Choroid plexus epithelial cell (primary cell): ENCODE results near the gene NDUFA8.

ENCODE experiments used
- DNase-seq: peaks from one replicate; pipeline ENCODE4 v3.0.0-alpha.2; 2010; ENCODE audit warnings: low read depth
- H3K4me3 ChIP-seq: 2 replicates; pipeline ENCODE4 v1.5.1; 2011; ENCODE audit warnings: low read depth, mild to moderate bottlenecking, control low read depth, low read length, moderate library complexity
- TF ChIP-seq, protein P1 (sequence below): conservative IDR thresholded peaks from 2 replicates; pipeline ENCODE4 v1.5.1; 2011; ENCODE audit warnings: low read depth, mild to moderate bottlenecking, control low read depth, inconsistent platforms, low read length, moderate library complexity

Gene NDUFA8

DNA sequence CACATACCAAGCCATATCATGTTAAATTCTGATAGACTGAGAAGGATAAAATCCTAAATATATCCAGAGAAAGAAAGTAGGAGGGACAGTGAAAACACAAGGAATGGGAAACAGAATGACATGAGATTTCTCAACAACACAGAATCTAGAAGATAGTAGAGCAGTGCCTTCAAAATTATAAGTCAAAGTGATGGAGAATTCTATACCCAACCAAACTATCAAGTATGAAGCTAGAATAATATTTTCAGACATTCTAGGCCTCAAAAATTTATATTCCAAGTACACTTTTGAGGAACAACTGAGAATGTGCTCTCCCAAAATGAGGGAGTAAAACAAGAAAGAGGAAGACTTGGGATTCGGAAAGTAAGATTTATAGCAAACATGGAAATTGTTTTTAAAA is 55.6 kb downstream of the NDUFA8 start:
- DNase-seq = no peak
- H3K4me3 ChIP-seq = no peak overlapping the region
- TF ChIP-seq, protein P1, sequence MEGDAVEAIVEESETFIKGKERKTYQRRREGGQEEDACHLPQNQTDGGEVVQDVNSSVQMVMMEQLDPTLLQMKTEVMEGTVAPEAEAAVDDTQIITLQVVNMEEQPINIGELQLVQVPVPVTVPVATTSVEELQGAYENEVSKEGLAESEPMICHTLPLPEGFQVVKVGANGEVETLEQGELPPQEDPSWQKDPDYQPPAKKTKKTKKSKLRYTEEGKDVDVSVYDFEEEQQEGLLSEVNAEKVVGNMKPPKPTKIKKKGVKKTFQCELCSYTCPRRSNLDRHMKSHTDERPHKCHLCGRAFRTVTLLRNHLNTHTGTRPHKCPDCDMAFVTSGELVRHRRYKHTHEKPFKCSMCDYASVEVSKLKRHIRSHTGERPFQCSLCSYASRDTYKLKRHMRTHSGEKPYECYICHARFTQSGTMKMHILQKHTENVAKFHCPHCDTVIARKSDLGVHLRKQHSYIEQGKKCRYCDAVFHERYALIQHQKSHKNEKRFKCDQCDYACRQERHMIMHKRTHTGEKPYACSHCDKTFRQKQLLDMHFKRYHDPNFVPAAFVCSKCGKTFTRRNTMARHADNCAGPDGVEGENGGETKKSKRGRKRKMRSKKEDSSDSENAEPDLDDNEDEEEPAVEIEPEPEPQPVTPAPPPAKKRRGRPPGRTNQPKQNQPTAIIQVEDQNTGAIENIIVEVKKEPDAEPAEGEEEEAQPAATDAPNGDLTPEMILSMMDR = no peak

DNA sequence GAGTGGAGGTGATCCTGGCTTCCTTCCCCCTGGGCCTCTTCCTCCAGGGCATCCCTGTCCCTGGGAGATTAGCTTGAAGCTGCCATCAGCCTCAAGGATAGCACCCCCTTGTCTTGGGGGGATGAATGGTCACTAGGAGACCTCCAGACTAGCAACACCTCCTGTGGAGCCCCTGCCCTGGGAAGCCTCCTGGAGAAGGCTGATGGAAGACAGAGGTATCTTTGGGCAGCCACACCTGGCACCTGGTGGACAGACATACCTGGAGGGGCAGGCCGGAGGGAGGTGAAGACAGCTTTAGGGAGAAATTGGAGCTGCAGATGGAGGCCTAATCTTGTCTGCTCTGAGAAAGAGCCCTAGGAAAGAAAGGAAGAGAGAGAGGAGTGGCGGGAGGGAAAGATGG is 57.4 kb downstream of the NDUFA8 start:
- DNase-seq = no peak
- TF ChIP-seq, protein P1 = no peak
- no peak overlapping the region for H3K4me3 ChIP-seq

- TF ChIP-seq, protein P1 = no peak
Measured at GRCh38 chr9:122100756-122101155, 58.8 kb downstream of the NDUFA8 start.

DNA sequence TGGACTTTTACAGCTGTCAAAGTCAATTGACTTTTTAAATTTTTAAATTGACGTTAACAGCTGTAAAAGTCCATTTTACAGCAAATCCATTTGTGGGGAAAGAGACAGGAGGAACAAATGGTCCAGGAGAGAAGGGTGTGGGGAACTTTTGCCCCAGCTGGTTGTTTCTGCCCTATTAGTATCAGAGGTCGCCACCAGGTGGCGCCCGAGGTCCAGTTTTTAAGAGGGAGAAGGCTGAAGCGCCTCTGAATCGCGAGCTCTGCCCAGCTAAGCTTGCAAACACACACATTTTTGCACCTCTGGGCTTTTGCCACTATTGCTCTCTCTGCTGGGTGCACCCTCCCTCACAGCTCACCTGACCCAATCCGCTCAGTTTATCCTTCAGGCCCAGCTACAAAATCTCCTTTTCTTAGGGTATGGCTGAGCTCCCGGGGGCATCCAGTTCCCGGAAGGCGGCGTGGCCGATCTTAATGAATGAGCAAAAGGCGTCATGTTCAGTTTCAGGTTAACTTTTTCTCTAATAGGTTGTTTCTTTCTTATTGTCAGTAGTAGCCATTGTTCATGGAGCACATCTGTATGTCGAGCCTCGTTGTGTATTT is 60.2 kb downstream of the NDUFA8 start:
- peak; percentile 86 for DNase-seq
- TF ChIP-seq, protein P1 = peak; percentile 86
- H3K4me3 ChIP-seq = no peak overlapping the region

More at GRCh38 chr9:122100756-122101155, 58.8 kb downstream of the NDUFA8 start:
- DNase-seq = no peak
- no peak overlapping the region for H3K4me3 ChIP-seq

DNA sequence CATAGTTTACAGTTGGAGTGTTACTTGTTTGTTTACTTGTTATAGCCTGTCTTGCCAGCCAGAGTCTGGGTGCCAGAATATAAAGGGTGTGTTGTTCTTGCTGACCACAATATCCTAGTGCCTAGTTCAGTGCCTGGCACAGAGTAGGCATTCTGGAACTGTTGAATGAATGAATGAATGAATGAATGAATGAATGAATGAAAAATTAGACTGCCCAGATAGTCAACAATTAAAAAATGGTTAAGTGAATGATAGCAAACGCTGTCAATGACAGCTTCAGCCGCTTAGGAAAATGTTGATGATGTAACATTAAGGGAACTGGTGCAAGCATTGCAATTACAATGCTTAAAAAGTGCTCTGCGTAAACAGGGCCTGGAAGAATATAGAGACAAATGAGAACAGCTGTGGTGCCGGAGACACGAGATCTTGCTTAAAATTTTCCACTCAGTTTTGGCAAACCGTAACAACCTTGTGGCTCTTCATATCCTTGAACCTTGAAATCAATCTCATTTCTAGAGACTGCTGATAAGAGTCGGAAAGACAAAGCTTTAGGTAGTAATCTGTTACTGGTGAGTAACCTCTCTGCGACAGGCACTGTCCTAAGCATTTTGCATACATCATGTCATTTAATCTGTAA is 61.8 kb downstream of the NDUFA8 start:
- TF ChIP-seq, protein P1 = no peak
- no peak overlapping the region for H3K4me3 ChIP-seq
- no peak for DNase-seq

- TF ChIP-seq, protein P1 = no peak
- H3K4me3 ChIP-seq = no peak overlapping the region
- no peak for DNase-seq
Measured at GRCh38 chr9:122096620-122097415, 62.8 kb downstream of the NDUFA8 start.
